ENCODE results near the gene TRABD2B. TPM values are rescaled to one million over a fixed set of nuclear protein-coding genes. Genes with fewer than 3 reads are reported as not detected.

Gene TRABD2B
- total and polyA plus RNA-seq, 2 of the 13 experiments (the other 11 are each of a cell fraction or from before 2014, with no cell fraction given), result 0.04 TPM; not detected in 1

- no peaks in the 10 kb centered on the region for H3K36me3 ChIP-seq (replicated peaks in 1 of 2; ENCODE audit: control insufficient read depth in 1 of 2, insufficient read depth in 2 of 2, low read length in 2 of 2)
- no peak overlapping the region for H3K27ac ChIP-seq (ENCODE audit: extremely low read length, insufficient read depth, low read length)
- no peak overlapping the region for H3K4me2 ChIP-seq (ENCODE audit: low read depth, low read length)
- DNase-seq (ENCODE audit: low spot score), result no peak
- H3K4me1 ChIP-seq (ENCODE audit: insufficient read depth, low read length), result peaks cover 38% of the 10 kb centered on the region
- no peak for FAIRE-seq
- ChIA-PET POLR2A (no interaction called here), CTCF (ENCODE audit: low intra/inter-chr PET ratio, low total read pairs) (no interaction called here)
- H3K9me3 ChIP-seq (ENCODE audit: low read length), result no peaks in the 10 kb centered on the region
- H3K9ac ChIP-seq (ENCODE audit: insufficient read depth, low read depth, low read length), result no peak overlapping the region
- BruUV-seq (replicated peaks), result no TSS peak
- intact Hi-C loops (cut with micrococcal nuclease; ENCODE audit: unreplicated experiment), result no loop called here
- in situ Hi-C loops (cut with HindIII; ENCODE audit: extremely low pct_ligation_motif_present, low pct_unique_long_range_greater_than_20kb), result no loop called here
- no peaks in the 10 kb centered on the region for H3K79me2 ChIP-seq (ENCODE audit: insufficient read depth, low read length)
- H4K20me1 ChIP-seq (ENCODE audit: insufficient read depth, low read length), result no peaks in the 10 kb centered on the region
- no peak overlapping the region for H3K4me3 ChIP-seq (replicated peaks in 1 of 3; ENCODE audit: insufficient read depth in 1 of 3, low read depth in 2 of 3, low read length in 3 of 3)
- H3K27me3 ChIP-seq (ENCODE audit: control insufficient read depth in 1 of 2, insufficient read depth in 2 of 2, low read length in 2 of 2), result peaks cover 2 to 40% of the 10 kb centered on the region in 2 experiments; a peak in 4 of 5 replicates
- ATAC-seq, result no peak
- 15% methylated on average over 3 of the region's 3 CpGs for WGBS (ENCODE audit: low lambda C conversion rate)
- no peak overlapping the region for H2AFZ ChIP-seq (ENCODE audit: low read length)
- no peak for TF ChIP-seq ZNF749 (CRISPR knock-in tag; IDR thresholded peaks at IDR 0.05; ENCODE audit: borderline replicate concordance)
- TF ChIP-seq MAF1 (CRISPR knock-in tag; IDR thresholded peaks at IDR 0.05; ENCODE audit: borderline replicate concordance), result no peak
- TF ChIP-seq MED1 (CRISPR knock-in tag; IDR thresholded peaks at IDR 0.05), result no peak
- no peak for TF ChIP-seq ZNF839 (CRISPR knock-in tag; IDR thresholded peaks at IDR 0.05; ENCODE audit: borderline replicate concordance)
- TF ChIP-seq ZNF224 (CRISPR knock-in tag; IDR thresholded peaks at IDR 0.05), result no peak
- TF ChIP-seq, protein P1, sequence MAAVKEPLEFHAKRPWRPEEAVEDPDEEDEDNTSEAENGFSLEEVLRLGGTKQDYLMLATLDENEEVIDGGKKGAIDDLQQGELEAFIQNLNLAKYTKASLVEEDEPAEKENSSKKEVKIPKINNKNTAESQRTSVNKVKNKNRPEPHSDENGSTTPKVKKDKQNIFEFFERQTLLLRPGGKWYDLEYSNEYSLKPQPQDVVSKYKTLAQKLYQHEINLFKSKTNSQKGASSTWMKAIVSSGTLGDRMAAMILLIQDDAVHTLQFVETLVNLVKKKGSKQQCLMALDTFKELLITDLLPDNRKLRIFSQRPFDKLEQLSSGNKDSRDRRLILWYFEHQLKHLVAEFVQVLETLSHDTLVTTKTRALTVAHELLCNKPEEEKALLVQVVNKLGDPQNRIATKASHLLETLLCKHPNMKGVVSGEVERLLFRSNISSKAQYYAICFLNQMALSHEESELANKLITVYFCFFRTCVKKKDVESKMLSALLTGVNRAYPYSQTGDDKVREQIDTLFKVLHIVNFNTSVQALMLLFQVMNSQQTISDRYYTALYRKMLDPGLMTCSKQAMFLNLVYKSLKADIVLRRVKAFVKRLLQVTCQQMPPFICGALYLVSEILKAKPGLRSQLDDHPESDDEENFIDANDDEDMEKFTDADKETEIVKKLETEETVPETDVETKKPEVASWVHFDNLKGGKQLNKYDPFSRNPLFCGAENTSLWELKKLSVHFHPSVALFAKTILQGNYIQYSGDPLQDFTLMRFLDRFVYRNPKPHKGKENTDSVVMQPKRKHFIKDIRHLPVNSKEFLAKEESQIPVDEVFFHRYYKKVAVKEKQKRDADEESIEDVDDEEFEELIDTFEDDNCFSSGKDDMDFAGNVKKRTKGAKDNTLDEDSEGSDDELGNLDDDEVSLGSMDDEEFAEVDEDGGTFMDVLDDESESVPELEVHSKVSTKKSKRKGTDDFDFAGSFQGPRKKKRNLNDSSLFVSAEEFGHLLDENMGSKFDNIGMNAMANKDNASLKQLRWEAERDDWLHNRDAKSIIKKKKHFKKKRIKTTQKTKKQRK (IDR thresholded peaks at IDR 0.05; ENCODE audit: low read length), result no peak
- no peak for TF ChIP-seq ZNF24 (IDR thresholded peaks at IDR 0.05)
- no peak for TF ChIP-seq HMGA1 (CRISPR knock-in tag; conservative IDR thresholded peaks at IDR 0.05)
- TF ChIP-seq ERF (CRISPR knock-in tag; IDR thresholded peaks at IDR 0.05), result no peak
- TF ChIP-seq ZNF124 (CRISPR knock-in tag; IDR thresholded peaks at IDR 0.05), result no peak
- TF ChIP-seq FOSL2 (CRISPR knock-in tag; IDR thresholded peaks at IDR 0.05), result no peak
- no peak for TF ChIP-seq REXO4 (CRISPR knock-in tag; IDR thresholded peaks at IDR 0.05; ENCODE audit: borderline replicate concordance)
- no peak for TF ChIP-seq THAP7 (CRISPR knock-in tag; IDR thresholded peaks at IDR 0.05)
- TF ChIP-seq CHD2 (IDR thresholded peaks at IDR 0.05; ENCODE audit: low read depth, low read length), result no peak
- no peak for TF ChIP-seq SCMH1 (CRISPR knock-in tag; IDR thresholded peaks at IDR 0.05; ENCODE audit: borderline replicate concordance)
Measured at GRCh38 chr1:47769295-47769694, 227.9 kb downstream of the TRABD2B start.
